ENCODE results near the gene TAF11.

TAF11 gene

DNA sequence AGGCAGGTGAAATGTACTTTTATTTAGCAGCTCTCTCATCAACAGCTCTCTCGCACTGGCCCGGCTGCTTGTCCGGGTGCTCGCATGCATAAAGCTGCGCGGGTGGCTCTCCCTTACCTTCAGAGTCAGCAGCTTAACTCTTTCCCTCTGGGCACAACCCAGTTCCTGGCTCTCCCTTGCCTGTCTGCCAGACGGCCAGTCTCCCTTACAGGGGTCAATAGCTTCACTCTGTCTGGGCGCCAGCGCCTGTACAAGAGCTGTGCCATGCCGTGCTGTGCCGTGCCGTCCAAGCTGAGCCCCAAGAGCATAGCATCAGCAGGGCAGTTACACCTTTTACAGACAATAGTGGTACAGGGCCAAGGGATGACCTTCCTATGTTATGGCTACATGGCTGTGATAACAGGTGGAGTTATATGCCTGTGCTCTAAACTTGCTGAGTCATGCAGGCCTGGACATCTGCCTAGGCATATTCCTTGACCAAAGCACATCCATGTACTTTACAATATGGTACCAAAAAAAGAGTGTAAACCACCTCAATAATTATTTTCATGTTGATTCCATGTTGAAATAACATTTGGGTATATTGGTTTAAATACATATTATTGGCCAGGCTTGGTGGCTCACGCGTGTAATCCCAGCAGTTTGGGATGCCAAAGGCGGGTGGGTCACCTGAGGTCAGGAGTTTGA lies 48.0 kb downstream of the TAF11 start:
- no peaks in the 10 kb centered on the region for H3K27me3 ChIP-seq (replicated peaks; ENCODE audit: control insufficient read depth, insufficient read depth, low read length)
- no peak for TF ChIP-seq CTCF (IDR thresholded peaks at IDR 0.05; ENCODE audit: insufficient read depth, low read length, poor library complexity, severe bottlenecking)
- DNase-seq (ENCODE audit: extremely low read depth, insufficient read length) = no peak
- H3K4me3 ChIP-seq (replicated peaks; ENCODE audit: low read depth, low read length) = no peak overlapping the region
- H3K36me3 ChIP-seq (ENCODE audit: control insufficient read depth, insufficient read depth, low read length) = peaks cover 4% of the 10 kb centered on the region

DNA sequence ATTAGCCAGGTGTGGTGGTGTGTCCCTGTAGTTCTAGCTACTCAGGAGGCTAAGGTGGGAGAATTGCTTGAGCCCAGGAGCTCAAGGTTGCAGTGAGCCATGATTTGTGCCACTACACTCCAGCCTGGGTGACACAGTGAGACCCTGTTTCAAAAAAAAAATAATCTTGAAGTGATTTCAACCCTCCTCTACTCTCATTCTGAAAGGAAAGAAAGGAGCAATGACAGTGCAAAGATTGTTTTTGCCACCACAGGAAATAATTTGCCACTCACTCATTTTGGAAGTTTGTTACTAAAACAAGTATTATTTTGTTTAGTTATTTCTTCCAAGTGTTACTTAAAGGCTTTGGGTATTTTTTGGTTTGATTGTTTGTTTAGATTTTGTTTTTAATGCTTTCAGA lies 50.3 kb downstream of the TAF11 start:
- no peak for DNase-seq (ENCODE audit: extremely low read depth, insufficient read length)
- Histone ChIP-seq H3K36me3 (ENCODE audit: control insufficient read depth, insufficient read depth, low read length) (peaks cover 8% of the 10 kb centered on the region), H3K27me3 (replicated peaks; ENCODE audit: control insufficient read depth, insufficient read depth, low read length) (no peaks in the 10 kb centered on the region), H3K4me3 (replicated peaks; ENCODE audit: low read depth, low read length) (no peak overlapping the region)
- no peak for TF ChIP-seq CTCF (IDR thresholded peaks at IDR 0.05; ENCODE audit: insufficient read depth, low read length, poor library complexity, severe bottlenecking)

DNA sequence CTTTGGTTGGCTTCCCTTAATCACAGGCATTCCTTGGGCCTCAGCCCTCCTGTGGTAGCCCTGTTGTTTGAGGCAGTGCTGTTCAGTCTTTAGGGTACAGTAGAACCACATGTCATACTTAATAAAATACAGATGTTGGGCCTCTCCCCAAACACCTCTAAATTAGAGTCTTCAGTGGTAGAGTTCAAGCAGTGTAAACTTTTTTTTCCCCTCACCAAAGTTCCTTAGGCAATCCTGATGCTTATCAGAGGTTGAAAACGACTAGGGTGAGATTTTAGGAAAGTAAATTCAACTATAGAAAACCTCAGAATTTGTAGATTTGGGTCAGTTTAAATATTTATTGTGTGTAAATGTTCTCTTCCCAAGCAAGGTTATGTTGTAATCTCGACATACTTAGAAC lies 51.4 kb downstream of the TAF11 start:
- DNase-seq (ENCODE audit: extremely low read depth, insufficient read length) = no peak
- Histone ChIP-seq H3K36me3 (ENCODE audit: control insufficient read depth, insufficient read depth, low read length) (peaks cover 8% of the 10 kb centered on the region), H3K27me3 (replicated peaks; ENCODE audit: control insufficient read depth, insufficient read depth, low read length) (no peaks in the 10 kb centered on the region), H3K4me3 (replicated peaks; ENCODE audit: low read depth, low read length) (no peak overlapping the region)
- no peak for TF ChIP-seq CTCF (IDR thresholded peaks at IDR 0.05; ENCODE audit: insufficient read depth, low read length, poor library complexity, severe bottlenecking)

- no peak for TF ChIP-seq CTCF (IDR thresholded peaks at IDR 0.05; ENCODE audit: insufficient read depth, low read length, poor library complexity, severe bottlenecking)
- Histone ChIP-seq H3K36me3 (ENCODE audit: control insufficient read depth, insufficient read depth, low read length) (peaks cover 8% of the 10 kb centered on the region), H3K4me3 (replicated peaks; ENCODE audit: low read depth, low read length) (no peak overlapping the region), H3K27me3 (replicated peaks; ENCODE audit: control insufficient read depth, insufficient read depth, low read length) (no peaks in the 10 kb centered on the region)
- DNase-seq (ENCODE audit: extremely low read depth, insufficient read length) = no peak
These were observed 51.8 kb downstream of the TAF11 start for GRCh38 chr6:34836008-34836407.

- no peak for DNase-seq (ENCODE audit: extremely low read depth, insufficient read length)
- no peak for TF ChIP-seq CTCF (IDR thresholded peaks at IDR 0.05; ENCODE audit: insufficient read depth, low read length, poor library complexity, severe bottlenecking)
These were observed 52.9 kb downstream of the TAF11 start for GRCh38 chr6:34834789-34835518.

More at GRCh38 chr6:34834789-34835518, 52.9 kb downstream of the TAF11 start:
- Histone ChIP-seq H3K4me3 (replicated peaks; ENCODE audit: low read depth, low read length) (no peak overlapping the region), H3K36me3 (ENCODE audit: control insufficient read depth, insufficient read depth, low read length) (peaks cover 8% of the 10 kb centered on the region), H3K27me3 (replicated peaks; ENCODE audit: control insufficient read depth, insufficient read depth, low read length) (no peaks in the 10 kb centered on the region)

Data from GM06990 (cell line).